Measurements from ENCODE around the gene CRYGN.

CRYGN gene

DNA sequence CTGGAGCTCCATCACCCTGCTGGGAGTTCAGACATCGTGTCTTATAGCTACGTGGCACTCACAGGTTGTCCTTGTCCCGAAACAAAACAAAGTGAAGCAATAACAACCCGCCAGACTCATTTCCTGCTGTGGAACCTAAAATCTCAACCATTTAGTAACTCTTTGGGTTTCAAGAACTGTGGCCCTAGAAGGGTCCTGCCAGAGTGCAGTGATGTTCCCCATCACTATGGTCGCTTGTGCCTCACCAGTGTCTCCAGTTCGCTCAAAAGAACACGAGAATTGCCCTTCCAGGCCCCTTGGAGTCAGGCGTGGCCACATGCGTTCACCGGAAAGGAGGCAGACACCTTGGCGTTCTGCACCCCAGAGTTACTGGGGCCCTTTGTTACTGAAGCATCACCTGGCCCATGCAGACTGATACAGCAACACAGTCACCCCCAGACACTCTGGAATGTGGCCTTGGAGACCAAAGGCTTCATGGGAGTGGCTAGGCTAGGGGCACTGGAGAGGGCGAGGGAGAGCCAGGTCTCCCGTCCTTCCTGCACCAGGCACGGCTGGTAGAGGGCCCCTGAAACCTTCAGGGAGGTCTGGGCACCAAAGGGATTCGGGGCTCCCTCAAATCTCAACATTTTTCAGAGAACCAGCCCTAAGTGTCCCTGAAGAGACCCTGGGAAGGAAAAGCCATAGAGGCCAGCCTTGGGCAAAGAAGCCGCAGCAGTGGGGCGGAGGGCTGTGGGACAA, 908 bp downstream of the CRYGN start:
- DNase-seq (ENCODE audit: low read depth in 3 of 3), result no peak

DNA sequence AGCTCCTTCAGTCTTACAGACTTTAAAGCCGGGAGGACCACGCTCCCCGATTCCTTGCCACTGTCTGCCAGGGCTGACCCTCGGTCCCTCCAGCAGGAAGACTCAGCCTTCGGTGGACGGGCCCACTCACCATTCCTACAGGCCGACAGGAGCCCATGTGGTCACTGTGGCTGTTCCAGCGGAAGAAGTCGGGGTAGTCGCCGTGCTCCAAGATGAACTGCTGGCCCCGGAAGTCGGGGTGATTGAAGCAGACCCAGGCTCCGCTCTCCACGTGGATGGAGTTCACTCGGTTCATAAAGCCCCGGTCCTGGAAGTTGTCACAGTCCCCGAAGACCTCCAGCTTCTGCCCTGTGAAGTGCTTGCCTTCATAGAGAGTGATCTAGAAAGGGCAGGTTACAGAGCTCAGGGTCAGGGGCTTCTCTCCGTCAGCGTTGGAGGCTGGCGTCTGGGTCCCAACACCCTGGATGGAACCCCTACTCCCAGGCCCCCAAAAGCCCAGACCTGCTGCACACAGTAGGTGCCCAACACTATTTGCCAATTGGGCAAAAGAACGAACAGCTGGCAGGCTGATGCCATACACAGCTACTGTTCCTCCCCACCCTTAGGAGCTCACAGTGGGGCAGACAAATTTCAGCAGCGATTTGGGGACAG, 1.9 kb downstream of the CRYGN start:
- DNase-seq (ENCODE audit: low read depth in 3 of 3), result no peak

DNA sequence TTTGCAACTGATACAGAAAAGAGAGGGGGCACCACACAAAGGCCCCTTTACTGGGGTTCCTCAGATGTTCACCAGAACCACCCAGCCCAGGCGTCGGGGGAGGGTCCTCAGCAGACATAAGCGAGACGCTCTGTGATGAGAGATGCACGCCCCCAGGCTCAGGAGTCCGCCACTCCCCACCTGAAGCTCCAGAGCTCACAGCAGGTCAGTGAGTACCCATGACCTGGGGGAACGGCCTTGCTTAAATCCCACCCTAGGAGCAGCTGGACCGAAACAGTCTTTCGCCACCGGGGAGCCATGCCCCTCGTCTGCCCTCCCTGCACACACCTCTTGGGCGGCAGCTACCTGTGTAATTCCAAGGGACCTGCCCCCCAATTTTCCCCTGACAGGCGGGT, 2.8 kb downstream of the CRYGN start:
- no peak for DNase-seq (ENCODE audit: low read depth in 3 of 3)

DNA sequence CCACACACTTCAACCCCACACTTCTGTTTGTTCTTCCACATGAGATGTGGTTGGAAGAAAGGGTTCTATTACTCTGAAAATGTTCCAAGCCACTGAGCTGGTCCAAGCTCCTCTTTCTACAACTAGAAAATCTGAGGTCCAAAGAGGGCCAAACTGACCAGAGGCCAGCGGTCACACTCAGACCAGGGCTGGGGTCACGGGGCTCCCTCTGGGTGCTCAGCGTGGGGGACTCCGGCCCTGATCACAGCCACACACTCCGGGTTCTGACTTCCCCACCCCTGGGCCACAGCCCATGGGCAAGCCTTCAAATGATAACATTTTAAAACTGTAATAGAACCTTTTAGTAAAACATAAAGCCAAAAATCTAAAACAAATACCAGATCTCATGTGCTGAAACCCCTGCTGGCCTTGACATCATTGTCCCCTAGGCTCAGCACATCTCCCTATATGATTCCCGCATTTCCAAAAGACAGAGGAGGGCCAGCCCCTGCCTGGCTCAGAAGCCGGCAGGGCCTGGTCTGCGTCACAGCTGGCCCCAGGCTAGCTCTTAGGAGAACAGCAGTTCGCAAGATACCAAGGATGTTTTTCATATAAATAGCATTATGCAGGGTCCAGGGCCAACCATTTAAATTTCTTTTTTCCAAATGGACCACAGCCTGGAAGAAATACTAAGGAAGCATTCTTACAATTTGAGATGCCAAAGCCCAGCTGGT, 3.3 kb downstream of the CRYGN start:
- DNase-seq (ENCODE audit: low read depth in 3 of 3), result no peak

DNA sequence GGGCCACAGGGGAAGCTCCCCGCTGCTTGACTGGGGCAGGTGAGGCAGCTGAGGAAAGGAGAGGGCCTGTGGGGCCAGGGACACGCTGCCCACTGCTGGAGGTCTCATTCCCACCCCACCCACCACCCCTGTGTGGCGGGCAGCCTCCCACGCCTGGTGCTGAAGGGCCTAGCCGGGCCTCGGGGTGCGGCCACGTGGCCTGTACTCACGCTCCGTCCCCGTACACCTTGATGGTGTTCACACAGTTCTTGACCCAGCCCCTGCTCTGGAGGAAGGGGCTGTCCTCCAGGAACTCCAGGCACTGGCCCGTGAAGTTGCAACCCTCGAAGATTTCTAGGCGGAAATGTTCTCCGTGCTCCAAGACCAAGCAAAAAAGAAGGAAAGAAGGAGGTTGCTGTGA, 4.0 kb downstream of the CRYGN start:
- DNase-seq (ENCODE audit: low read depth in 3 of 3), result no peak

DNA sequence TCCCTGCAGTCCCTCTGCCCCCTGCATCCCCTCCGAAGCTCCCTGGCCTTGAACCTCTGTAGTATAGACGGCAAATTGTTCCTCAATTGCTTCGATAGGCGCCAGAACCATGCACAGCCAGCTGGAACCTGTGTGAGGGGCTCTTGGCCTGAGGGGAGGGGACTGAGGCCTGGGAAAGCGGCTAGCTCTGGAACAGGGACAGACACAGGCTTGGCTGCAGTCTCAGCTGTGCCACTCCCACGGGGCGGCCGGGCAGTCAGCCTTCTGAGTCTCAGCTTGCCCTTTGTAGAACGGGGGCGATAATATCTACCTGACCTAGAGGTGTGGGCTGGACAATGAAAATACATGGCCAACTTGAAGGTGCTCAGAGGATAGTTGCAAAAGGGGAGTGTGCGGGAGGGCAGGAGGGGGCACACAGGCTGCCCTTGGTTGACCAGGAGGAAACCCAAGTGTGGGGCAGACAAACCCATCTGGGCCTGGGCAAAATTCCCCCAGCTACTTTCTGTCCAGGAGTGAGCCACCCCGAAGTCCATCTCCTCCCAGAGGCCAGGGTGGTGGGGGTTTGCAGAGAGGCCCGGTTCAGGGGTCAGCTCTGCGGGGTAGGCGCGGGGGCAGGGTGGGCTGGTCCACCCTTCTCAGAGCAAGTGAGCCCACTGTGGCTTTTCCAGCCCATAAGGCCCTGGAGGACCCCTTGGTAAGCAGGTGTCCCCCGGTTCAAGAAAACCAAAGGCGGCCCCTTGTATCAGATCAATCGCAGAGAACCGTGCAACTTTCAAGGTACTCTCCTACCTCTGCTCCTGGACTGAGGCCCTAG, 4.6 kb downstream of the CRYGN start:
- no peak for DNase-seq (ENCODE audit: low read depth in 3 of 3)

DNA sequence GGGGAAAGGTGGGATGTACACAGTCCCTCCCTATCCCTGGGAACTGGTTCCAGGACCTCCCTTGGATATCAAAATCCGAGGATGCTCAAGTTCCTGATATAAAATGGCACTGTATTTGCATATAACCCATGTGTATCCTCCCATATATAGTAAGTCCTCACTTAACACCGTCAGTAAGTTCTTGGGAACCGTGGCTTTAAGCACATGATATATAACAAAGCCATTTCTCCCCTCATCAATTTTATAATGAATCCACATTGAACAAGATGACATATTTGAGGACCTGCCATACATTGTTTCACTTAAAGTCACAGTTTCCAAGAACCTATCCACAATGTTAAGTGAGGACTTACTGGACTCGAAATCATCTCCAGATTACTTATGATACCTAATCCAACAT, 5.4 kb downstream of the CRYGN start:
- no peak for DNase-seq (ENCODE audit: low read depth in 3 of 3)

DNA sequence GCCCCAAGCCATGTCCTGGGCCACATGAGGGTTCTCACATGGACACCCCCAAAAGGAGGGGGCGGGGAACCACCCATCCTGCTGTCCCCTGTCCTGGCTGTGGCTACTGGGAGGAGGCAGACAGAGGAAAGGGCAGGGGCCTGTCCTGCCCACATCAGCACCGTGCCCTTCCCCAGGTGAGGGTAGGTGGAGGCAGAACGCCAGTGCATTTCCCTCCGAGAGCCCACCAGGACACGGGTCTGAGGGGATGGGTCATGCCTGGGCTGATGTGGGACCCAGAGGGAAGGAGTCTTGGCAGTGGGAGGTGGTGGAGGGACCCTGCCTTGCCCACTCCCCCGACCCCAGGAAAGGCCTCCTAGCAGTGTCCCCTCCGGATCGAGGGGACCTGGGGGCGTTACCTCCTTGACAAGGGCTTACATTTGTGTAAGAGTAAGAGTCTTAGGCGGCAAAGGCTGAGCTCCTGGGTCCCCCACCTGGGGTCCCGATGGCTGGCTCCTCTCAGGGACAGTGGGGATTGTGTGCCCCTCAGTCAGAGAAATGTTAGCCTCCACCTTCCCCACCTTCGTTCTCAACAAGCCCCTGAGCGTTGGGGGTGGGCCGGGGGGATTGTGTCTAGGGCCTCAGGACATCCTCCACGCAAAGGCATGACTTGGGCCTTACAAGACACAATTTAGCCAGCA, 6.1 kb downstream of the CRYGN start:
- DNase-seq (ENCODE audit: low read depth in 3 of 3), result no peak

DNA sequence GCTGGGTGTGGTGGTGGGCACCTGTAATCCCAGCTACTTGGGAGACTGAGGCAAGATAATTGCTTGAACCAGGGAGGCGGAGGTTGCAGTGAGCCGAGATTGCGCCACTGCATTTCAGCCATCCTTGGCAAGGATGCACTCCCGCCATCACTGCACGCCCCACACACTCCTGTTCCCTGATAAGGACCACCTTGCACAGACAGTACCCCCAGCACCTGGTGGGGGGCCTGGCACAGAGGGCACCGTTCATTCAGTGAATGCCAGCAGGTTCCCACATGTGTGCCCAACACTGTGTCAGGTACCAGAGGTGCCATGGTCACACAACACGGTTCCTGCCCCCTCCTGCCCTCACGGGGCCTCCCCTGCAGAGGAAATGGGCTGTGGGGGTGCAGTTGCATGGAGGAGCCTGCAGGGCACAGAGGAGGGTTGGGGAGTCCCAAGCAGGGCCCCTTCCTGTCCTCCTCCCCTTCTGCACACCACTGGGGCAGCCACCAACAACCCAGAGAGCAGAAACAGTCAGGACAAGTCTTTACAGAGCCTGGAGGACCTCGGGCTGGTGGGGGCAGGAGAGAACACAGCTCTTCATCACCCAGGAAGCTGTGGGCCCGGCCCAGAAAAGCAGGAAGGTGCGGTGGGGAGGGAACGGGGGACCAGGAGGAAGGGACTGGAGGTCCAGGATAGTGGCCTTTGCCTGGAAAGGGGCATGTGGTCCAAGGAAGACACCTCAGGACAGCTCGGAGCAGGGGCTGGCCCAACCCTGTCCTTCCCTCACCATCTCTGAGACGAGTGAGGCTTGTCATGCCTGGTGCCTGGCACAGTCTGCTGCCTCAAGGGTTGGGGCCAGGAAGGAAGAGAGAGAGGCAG, 7.1 kb downstream of the CRYGN start:
- peak in 1 of 3 experiments; percentile 54 for DNase-seq (ENCODE audit: low read depth in 3 of 3)

DNA sequence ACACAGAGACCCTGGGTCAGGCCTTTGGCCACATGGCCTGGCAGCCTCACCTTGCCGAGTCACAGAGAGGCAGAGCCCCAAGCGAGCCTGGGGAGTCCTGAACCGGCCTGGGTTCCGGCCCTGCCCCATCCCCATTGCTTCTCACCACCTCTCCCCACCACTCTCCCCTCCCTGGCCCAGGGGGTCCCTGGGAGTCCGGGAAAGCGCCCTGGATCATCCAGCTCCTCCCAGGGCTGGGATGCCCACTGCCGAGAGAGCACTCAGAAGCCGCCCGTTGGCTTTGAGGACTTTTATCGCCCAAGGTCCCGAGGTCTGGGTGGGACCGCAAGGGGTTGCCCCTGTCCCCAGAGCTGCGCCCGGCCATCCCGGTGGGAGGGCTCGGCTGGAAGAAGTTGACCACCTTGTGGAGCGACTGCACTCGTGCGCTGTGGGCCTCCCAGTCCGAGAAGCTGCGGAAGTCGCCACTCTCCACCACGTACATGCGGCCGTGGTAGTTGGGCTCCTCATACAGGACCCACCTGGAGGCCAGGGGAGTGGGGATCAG, 8.1 kb downstream of the CRYGN start:
- no peak for DNase-seq (ENCODE audit: low read depth in 3 of 3)

DNA sequence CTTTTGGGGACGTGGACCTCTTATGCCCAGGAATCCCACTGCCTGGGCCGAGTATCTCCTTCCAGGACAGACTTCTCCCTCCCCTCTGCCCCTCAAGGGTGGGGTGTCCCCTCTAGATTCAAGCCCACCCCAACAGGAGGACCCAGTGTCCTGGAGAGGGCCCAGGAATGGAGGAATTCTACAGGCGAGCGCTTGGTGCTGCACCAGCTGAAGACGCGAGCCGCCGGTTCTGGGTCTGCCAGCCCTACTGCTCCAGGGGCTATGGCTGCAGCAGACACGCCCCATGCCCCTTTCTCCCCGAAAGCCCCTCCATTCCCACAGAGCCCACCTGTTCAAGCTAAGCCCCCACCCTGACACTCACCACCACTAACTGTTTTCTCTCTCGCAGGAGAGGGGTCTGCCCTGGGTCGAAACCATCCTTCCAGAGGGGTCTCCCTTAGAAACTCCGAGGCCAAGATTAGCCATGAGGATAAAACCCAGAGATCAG, 8.6 kb downstream of the CRYGN start:
- DNase-seq (ENCODE audit: low read depth in 3 of 3), result no peak

DNA sequence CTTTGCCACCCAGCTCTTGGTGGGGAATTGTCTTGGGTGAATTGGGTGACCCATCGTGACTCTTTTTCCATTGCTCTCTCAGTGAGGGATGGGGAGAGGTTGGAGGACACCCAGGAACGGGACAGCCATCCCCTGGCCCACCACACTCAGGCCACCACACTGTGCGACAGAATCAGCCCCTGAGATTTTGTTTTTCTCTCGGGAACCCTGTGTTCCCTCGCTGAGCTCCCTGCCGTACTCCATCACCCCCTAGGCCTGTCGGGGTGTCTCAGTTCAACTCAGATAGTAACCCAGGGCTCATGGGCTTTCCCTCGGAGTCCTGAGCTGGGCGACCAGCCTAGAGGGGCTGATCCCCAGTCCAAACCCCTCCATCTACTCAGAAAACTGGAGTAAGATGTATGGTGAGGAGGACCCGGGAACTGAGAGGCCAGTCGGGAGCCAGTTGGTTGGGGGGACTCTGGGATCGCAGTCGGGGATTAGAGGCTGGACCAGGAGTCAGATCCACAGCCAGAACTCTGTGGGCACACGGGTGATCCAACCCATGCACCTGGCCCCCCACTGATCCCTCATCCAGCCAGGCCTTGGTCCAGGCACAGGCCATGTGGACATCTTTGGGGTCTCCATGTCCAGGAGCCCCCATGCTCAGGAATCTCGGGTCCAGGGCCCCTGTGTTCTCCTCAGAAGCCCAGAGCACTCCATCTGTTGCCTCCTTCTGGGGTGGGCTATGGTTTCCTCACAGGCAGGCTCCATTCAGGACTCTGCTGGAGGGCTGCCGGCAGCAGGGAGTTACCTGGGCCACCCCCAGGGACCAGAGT, 9.3 kb downstream of the CRYGN start:
- no peak for DNase-seq (ENCODE audit: low read depth in 3 of 3)

DNA sequence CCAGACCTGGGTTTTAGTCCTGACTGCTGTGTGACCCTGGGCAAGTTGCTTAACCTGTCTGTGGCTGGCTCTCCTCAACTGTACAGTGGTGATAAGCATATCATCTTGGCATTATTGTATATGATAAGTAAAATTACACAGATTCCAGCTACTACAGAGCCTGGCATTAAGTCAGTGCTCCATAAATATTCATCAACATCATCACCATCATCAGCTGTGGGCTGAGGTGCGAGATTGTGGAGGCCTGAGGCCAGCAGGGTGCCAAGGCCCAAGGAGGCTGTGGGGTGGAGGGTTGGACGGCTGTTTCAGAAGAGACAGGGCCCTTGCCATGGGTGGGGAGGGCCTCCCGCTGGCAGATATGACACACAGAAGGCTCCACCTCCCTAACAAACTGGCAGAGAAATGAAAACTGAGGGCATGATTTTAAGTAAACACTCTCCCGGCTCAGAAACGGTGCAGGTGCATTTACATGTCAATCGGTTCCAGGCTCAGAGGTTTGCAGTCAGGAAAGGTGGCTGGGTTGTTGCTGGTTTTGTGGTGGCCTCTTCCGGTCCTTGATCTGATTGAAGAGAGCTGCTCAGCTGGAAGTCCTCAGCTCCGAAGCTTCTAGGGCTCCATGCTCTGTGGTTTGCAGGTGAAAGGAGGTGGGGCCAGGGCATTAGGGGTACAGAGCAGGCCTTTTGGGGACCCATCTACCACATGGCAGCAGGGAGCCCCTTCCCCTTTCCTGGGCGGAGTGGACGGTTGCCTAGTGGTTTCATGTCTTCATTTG, 10.2 kb downstream of the CRYGN start:
- no peak for DNase-seq (ENCODE audit: low read depth in 3 of 3)

DNA sequence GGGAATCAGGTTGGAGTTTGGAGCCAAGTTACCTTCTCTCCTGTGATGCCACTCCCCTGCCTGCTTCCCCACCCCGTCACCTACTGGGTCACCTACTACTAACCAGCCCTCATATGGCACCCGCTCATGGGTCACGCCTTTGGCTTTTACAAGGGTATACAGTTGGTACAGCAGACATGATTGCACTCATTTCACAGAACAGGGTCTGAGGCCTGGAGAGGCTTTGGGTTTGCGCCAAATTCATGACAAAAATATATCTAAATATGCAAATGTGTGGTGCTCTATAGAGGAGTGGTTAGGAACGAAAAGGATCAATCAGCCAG, 10.7 kb downstream of the CRYGN start:
- no peak for DNase-seq (ENCODE audit: low read depth in 3 of 3)

DNA sequence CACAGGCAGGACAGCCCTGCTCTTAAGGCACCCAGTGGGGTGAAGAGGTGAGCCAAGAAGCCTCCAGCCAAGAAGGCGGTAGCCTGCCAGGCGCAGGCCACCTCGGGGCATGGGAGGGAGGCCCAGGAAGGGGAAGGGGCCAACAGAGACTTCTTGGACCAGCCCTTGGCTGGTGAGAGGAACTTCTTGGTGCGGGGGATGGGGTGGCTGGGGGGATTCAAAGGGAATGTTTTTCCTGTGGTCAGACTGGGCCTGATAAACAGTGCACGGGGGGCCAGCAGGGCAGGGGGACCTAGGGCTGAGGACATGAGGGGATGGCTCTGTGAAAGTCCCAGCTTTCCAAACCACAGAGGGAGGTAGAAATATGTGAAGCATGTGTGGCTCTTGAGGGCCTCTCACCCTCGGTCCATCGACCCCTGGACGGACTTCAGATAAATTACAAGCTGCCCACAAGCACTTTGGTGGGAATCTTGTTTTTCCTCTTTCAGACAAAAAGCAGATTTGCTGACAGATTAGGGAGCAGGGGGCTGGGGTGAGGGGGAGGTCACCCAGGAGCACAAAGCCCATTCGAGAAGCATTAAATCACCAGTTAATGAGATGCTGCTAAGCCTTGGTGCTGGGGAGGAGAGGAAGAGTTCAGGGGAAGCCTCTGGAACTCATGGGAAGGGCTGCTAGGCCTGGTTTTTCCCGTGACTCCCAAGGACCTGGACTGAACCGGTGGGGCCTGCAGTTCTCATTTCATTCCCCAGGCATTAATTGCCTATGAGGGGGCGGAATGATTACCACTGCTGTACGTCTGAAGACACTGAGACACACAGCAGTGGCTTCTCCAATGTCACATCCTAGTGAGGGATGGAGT, 11.3 kb downstream of the CRYGN start:
- DNase-seq (ENCODE audit: low read depth in 3 of 3), result no peak

DNA sequence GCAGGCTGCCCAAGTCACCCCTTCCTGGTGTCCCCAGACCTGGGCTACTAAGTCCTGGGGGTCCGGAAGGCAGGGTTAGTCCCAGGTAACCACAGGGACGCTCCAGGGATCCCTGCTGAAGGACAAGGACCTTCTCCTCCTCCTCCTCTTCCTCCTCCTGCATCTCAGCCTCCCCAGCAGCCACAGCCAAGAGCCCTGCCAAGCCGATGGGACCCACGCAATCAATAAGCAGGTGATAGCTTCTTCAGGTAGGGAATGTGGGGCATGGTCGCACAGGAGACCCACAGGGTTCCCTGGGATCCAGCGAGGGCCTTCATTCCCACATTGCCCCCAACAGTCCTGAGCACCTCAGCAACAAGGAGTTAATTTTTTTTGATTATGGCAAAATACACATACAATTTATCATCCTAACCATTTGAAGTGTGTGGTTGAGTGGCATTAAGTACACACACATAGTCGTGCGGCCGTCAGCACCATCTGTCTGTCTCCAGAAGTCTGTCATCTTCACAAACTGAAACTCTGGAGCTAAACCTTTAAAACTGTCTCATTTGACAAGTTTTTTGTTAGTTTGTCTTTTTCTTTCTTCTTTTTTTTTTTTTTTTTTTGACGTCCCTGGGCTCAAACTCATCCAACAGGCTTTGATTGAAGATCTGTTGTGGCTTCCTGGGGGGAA, 12.1 kb downstream of the CRYGN start:
- no peak for DNase-seq (ENCODE audit: low read depth in 3 of 3)

All from stimulated activated CD4-positive, alpha-beta T cell treated with anti-CD3 and anti-CD28 coated beads, TNF-alpha, amount 100 ng/mL, for 24 hours (primary cell).